ENCODE measurements around the gene BNC2. TPM values are rescaled to one million over a fixed set of nuclear protein-coding genes. Genes with fewer than 3 reads are reported as not detected.

Gene BNC2
- total RNA-seq, 1 experiment from 2014 or later = 43.6 TPM

GRCh38 chr9:16888594-16888993 is 18.1 kb upstream of the BNC2 start:
- Histone ChIP-seq H2BK20ac (ENCODE audit: low read depth, low read length, poor library complexity, severe bottlenecking) (no peak overlapping the region), H2BK15ac (ENCODE audit: low read depth, low read length) (no peak overlapping the region), H3K9me3 (ENCODE audit: control insufficient read depth, low read depth, low read length) (no peaks in the 10 kb centered on the region), H3K14ac (ENCODE audit: insufficient read depth, low read length) (no peak overlapping the region), H4K5ac (ENCODE audit: insufficient read length, low read depth, low read length) (no peak overlapping the region), H3K23ac (ENCODE audit: insufficient read length, low read depth, low read length) (no peak overlapping the region), H4K91ac (ENCODE audit: insufficient read length, low read depth, low read length) (no peak overlapping the region), H3K79me2 (ENCODE audit: insufficient read depth, low read length) (no peaks in the 10 kb centered on the region), H3K27ac (ENCODE audit: insufficient read length, low read depth, low read length) (no peak overlapping the region), H3K79me1 (ENCODE audit: insufficient read depth, low read depth, low read length, poor library complexity, severe bottlenecking) (no peaks in the 10 kb centered on the region), H4K20me1 (ENCODE audit: control insufficient read depth, insufficient read depth, insufficient read length) (no peaks in the 10 kb centered on the region), H3T11ph (ENCODE audit: low read length) (no peak overlapping the region), H3K4me1 (ENCODE audit: insufficient read depth, low read length) (no peaks in the 10 kb centered on the region), H3K18ac (ENCODE audit: insufficient read length, low read depth, low read length) (no peak overlapping the region), H3K56ac (ENCODE audit: insufficient read length, low read depth, low read length) (no peak overlapping the region), H3K27me3 (ENCODE audit: insufficient read depth, low read length) (no peaks in the 10 kb centered on the region), H3K4ac (ENCODE audit: low read depth, low read length) (no peak overlapping the region), H2AFZ (ENCODE audit: low read length) (no peak overlapping the region), H2BK5ac (ENCODE audit: insufficient read length, low read length) (no peak overlapping the region), H3K4me2 (ENCODE audit: insufficient read depth, insufficient read length, low read length) (no peak overlapping the region), H3K23me2 (ENCODE audit: insufficient read length, low read depth, low read length, poor library complexity, severe bottlenecking) (no peaks in the 10 kb centered on the region), H2BK12ac (ENCODE audit: insufficient read length, low read depth, low read length) (no peak overlapping the region), H2BK120ac (ENCODE audit: low read depth, low read length, poor library complexity, severe bottlenecking) (no peak overlapping the region), H2AK5ac (ENCODE audit: insufficient read length, low read length) (no peak overlapping the region), H3K9ac (ENCODE audit: extremely low read depth, insufficient read length, low read length) (no peak overlapping the region), H4K8ac (replicated peaks; ENCODE audit: insufficient read length, low read depth, low read length) (no peak overlapping the region)
- DNase-seq = no peak
- no peaks in the 10 kb centered on the region for H3K9me3 Mint-ChIP-seq
- TF ChIP-seq, protein P1, sequence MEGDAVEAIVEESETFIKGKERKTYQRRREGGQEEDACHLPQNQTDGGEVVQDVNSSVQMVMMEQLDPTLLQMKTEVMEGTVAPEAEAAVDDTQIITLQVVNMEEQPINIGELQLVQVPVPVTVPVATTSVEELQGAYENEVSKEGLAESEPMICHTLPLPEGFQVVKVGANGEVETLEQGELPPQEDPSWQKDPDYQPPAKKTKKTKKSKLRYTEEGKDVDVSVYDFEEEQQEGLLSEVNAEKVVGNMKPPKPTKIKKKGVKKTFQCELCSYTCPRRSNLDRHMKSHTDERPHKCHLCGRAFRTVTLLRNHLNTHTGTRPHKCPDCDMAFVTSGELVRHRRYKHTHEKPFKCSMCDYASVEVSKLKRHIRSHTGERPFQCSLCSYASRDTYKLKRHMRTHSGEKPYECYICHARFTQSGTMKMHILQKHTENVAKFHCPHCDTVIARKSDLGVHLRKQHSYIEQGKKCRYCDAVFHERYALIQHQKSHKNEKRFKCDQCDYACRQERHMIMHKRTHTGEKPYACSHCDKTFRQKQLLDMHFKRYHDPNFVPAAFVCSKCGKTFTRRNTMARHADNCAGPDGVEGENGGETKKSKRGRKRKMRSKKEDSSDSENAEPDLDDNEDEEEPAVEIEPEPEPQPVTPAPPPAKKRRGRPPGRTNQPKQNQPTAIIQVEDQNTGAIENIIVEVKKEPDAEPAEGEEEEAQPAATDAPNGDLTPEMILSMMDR (conservative IDR thresholded peaks at IDR 0.05) = no peak
- WGBS (ENCODE audit: extremely low coverage, insufficient read length, low lambda C conversion rate) = no CpG with 5 or more reads among the region's 3 CpGs
- H3K27me3 Mint-ChIP-seq (ENCODE audit: low read depth) = no peaks in the 10 kb centered on the region
- no peak overlapping the region for H3K27ac Mint-ChIP-seq
- H3K4me1 Mint-ChIP-seq = peaks cover 5 to 9% of the 10 kb centered on the region in 2 experiments
- H3K4me3 Mint-ChIP-seq = no peak overlapping the region
- H3K36me3 Mint-ChIP-seq (ENCODE audit: insufficient read depth in 1 of 3, low read depth in 3 of 3) = no peaks in the 10 kb centered on the region; a peak in 1 of 7 replicates

Measured in H9 (cell line).